ENCODE data around the gene ANKRD44. TPM values are rescaled to one million over a fixed set of nuclear protein-coding genes. Genes with fewer than 3 reads are reported as not detected.

Gene ANKRD44
- total RNA-seq, 2 donors from 2014 or later: 7.0 to 10.1 TPM

GRCh38 chr2:197327073-197327471 is 16.5 kb upstream of the ANKRD44 start:
- no peak for TF ChIP-seq CTCF (IDR thresholded peaks at IDR 0.05)
- no peaks in the 10 kb centered on the region for H3K36me3 ChIP-seq
- H3K27me3 ChIP-seq: no peaks in the 10 kb centered on the region
- no peak overlapping the region for H3K4me3 ChIP-seq
- no peak for DNase-seq (ENCODE audit: low spot score)
- no peak overlapping the region for H3K27ac ChIP-seq
- H3K4me1 ChIP-seq: no peaks in the 10 kb centered on the region
- no peaks in the 10 kb centered on the region for H3K9me3 ChIP-seq

GRCh38 chr2:197324801-197325200 is 14.2 kb upstream of the ANKRD44 start:
- Histone ChIP-seq H3K27ac (no peak overlapping the region), H3K4me1 (no peaks in the 10 kb centered on the region), H3K27me3 (no peaks in the 10 kb centered on the region), H3K36me3 (no peaks in the 10 kb centered on the region), H3K9me3 (no peaks in the 10 kb centered on the region), H3K4me3 (no peak overlapping the region)
- no peak for DNase-seq (ENCODE audit: low spot score)
- no peak for TF ChIP-seq CTCF (IDR thresholded peaks at IDR 0.05)

- no peaks in the 10 kb centered on the region for H3K36me3 ChIP-seq
- H3K4me1 ChIP-seq: no peaks in the 10 kb centered on the region
- H3K27ac ChIP-seq: no peak overlapping the region
- DNase-seq (ENCODE audit: low spot score): no peak
- no peaks in the 10 kb centered on the region for H3K27me3 ChIP-seq
- H3K4me3 ChIP-seq: no peak overlapping the region
- TF ChIP-seq CTCF (IDR thresholded peaks at IDR 0.05): no peak
- H3K9me3 ChIP-seq: no peaks in the 10 kb centered on the region
These were observed 12.4 kb upstream of the ANKRD44 start for GRCh38 chr2:197322724-197323720.

GRCh38 chr2:197322143-197322542 is 11.6 kb upstream of the ANKRD44 start:
- Histone ChIP-seq H3K27me3 (no peaks in the 10 kb centered on the region), H3K27ac (no peak overlapping the region), H3K36me3 (no peaks in the 10 kb centered on the region), H3K4me1 (no peaks in the 10 kb centered on the region), H3K4me3 (no peak overlapping the region), H3K9me3 (no peaks in the 10 kb centered on the region)
- no peak for DNase-seq (ENCODE audit: low spot score)
- no peak for TF ChIP-seq CTCF (IDR thresholded peaks at IDR 0.05)

GRCh38 chr2:197315371-197315770 is 4.8 kb upstream of the ANKRD44 start:
- H3K36me3 ChIP-seq: no peaks in the 10 kb centered on the region
- H3K27me3 ChIP-seq: no peaks in the 10 kb centered on the region
- peaks cover 0 to 12% of the 10 kb centered on the region in 2 donors for H3K4me1 ChIP-seq
- H3K4me3 ChIP-seq: no peak overlapping the region
- H3K9me3 ChIP-seq: no peaks in the 10 kb centered on the region
- no peak for DNase-seq (ENCODE audit: low spot score)
- no peak overlapping the region for H3K27ac ChIP-seq
- no peak for TF ChIP-seq CTCF (IDR thresholded peaks at IDR 0.05)

Data from right atrium auricular region (tissue), 2 donors.